CD4-positive, alpha-beta T cell (primary cell): ENCODE measurements around the gene SCAI. TPM values are rescaled to one million over a fixed set of nuclear protein-coding genes. Genes with fewer than 3 reads are reported as not detected.

ENCODE experiments used
- ATAC-seq: fragments of 200-7000 bp; cut with Tn5 transposase; one replicate; pipeline ENCODE4 v1.10.0; 2022; ENCODE audit warnings: mild to moderate bottlenecking; ENCODE audit not compliant: poor library complexity
- CTCF ChIA-PET: fragments of 350-600 bp; sonication (Branson Sonifier 250); formaldehyde crosslinking; loops from one replicate; lab custom pipeline; 2021; ENCODE audit warnings: antibody characterized with exemption, inconsistent platforms; lab: Charles Lee
- POLR2A ChIA-PET: fragments of 350-600 bp; sonication (Branson Sonifier 250); formaldehyde crosslinking; loops from one replicate; lab custom pipeline; 2021; ENCODE audit warnings: antibody characterized with exemption, inconsistent platforms; lab: Charles Lee
- DNase-seq, 14 experiments: peaks; one replicate each; pipeline ENCODE4 v3.0.0-alpha.2; 2013 to 2020; ENCODE audit warnings: mixed read lengths in 2 of 14
- H3K27ac ChIP-seq, 2 donors: one replicate each; pipeline versions ENCODE4 v1.5.1 to v1.7.0; 2013; ENCODE audit warnings: low read length in 2 of 2, low read depth in 1 of 2, mild to moderate bottlenecking in 1 of 2
- H3K27me3 ChIP-seq, 2 experiments: 1 replicate in 1 of 2; 2 replicates in 1 of 2; pipeline versions ENCODE4 v1.6.1 to v1.7.0; 2013; ENCODE audit warnings: low read length in 2 of 2, control low read depth in 1 of 2, mild to moderate bottlenecking in 1 of 2, moderate library complexity in 1 of 2; ENCODE audit not compliant: insufficient read depth in 2 of 2, control insufficient read depth in 1 of 2
- H3K36me3 ChIP-seq: one replicate; pipeline ENCODE4 v1.6.1; 2013; ENCODE audit warnings: low read length, control low read depth; ENCODE audit not compliant: insufficient read depth
- H3K4me1 ChIP-seq: one replicate; pipeline ENCODE4 v1.6.1; 2013; ENCODE audit warnings: low read length, control low read depth; ENCODE audit not compliant: insufficient read depth
- H3K4me3 ChIP-seq: one replicate; pipeline ENCODE4 v1.5.1; 2013; ENCODE audit warnings: mild to moderate bottlenecking, low read length, moderate library complexity
- H3K9me3 ChIP-seq, 2 experiments: 1 replicate in 1 of 2; 2 replicates in 1 of 2; pipeline versions ENCODE4 v1.6.1 to v1.7.0; 2013; ENCODE audit warnings: low read length in 2 of 2, mild to moderate bottlenecking in 2 of 2, control low read depth in 1 of 2, moderate library complexity in 1 of 2; ENCODE audit not compliant: control insufficient read depth in 1 of 2, insufficient read depth in 1 of 2
- H3K27ac Mint-ChIP-seq: one replicate; pipeline ENCODE4 v1.8.0; 2020; ENCODE audit warnings: mixed read lengths
- H3K27me3 Mint-ChIP-seq: one replicate; pipeline ENCODE4 v1.8.0; 2021; ENCODE audit warnings: mixed read lengths
- H3K36me3 Mint-ChIP-seq: one replicate; pipeline ENCODE4 v1.8.0; 2021; ENCODE audit warnings: low read depth, mixed read lengths
- H3K4me1 Mint-ChIP-seq: one replicate; pipeline ENCODE4 v1.8.0; 2021; ENCODE audit warnings: low read depth, mixed read lengths
- H3K4me3 Mint-ChIP-seq: one replicate; pipeline ENCODE4 v1.8.0; 2020; ENCODE audit warnings: mild to moderate bottlenecking, mixed read lengths
- H3K9me3 Mint-ChIP-seq: one replicate; pipeline ENCODE4 v1.8.0; 2020; ENCODE audit warnings: mixed read lengths
- CTCF ChIP-seq: fragments of 200-600 bp; IDR thresholded peaks from one replicate; pipeline ENCODE4 v1.8.0; 2022; ENCODE audit warnings: antibody characterized with exemption, mild to moderate bottlenecking
- intact Hi-C, 2 experiments: fragments of 100-400 bp; cut with DNase I in 1 of 2; cut with micrococcal nuclease in 1 of 2; formaldehyde crosslinking; loops; one replicate each; pipeline versions ENCODE4 v1.15.1 to v1.9.0; 2023 to 2025; cut with DNase I, micrococcal nuclease
- total RNA-seq, 174 experiments: library from RNA in 2 of 174; stranded (reverse) in 2 of 174; gene quantifications; one replicate each; pipeline ENCODE4 v1.2.3 and lab custom pipeline; 2021 to 2026

The SCAI gene
- total RNA-seq, 2 experiments from 2014 or later: 11.6 to 13.4 TPM

GRCh38 chr9:125079931-125080330, 63.4 kb downstream of the SCAI start:
- H3K9me3 Mint-ChIP-seq: peaks cover 6% of the 10 kb centered on the region
- no peak for ATAC-seq
- peaks cover 54% of the 10 kb centered on the region for H3K36me3 Mint-ChIP-seq
- no peak overlapping the region for H3K27ac ChIP-seq
- intact Hi-C loops: no loop called here
- CTCF ChIA-PET: no interaction called here
- no peaks in the 10 kb centered on the region for H3K27me3 ChIP-seq
- no peaks in the 10 kb centered on the region for H3K36me3 ChIP-seq
- peaks cover 21 to 22% of the 10 kb centered on the region in 2 experiments for H3K9me3 ChIP-seq
- DNase-seq: no peak
- H3K4me1 Mint-ChIP-seq: peaks cover 5% of the 10 kb centered on the region
- POLR2A ChIA-PET: no interaction called here
- TF ChIP-seq CTCF: no peak
- H3K4me1 ChIP-seq: no peaks in the 10 kb centered on the region
- H3K4me3 Mint-ChIP-seq: no peak overlapping the region
- no peak overlapping the region for H3K4me3 ChIP-seq
- no peak overlapping the region for H3K27ac Mint-ChIP-seq
- H3K27me3 Mint-ChIP-seq: no peaks in the 10 kb centered on the region

GRCh38 chr9:125075997-125076396, 67.3 kb downstream of the SCAI start:
- Mint-ChIP-seq H3K36me3 (peaks cover 31% of the 10 kb centered on the region), H3K4me3 (no peak overlapping the region), H3K4me1 (peaks cover 11% of the 10 kb centered on the region), H3K27me3 (no peaks in the 10 kb centered on the region), H3K9me3 (peaks cover 2% of the 10 kb centered on the region), H3K27ac (no peak overlapping the region)
- peaks cover 2% of the 10 kb centered on the region for H3K36me3 ChIP-seq
- H3K4me3 ChIP-seq: no peak overlapping the region
- DNase-seq (no peak), ATAC-seq (no peak)
- H3K9me3 ChIP-seq: peaks cover 0 to 4% of the 10 kb centered on the region in 2 experiments
- no peaks in the 10 kb centered on the region for H3K4me1 ChIP-seq
- ChIA-PET POLR2A (no interaction called here), CTCF (no interaction called here)
- H3K27ac ChIP-seq: no peak overlapping the region
- intact Hi-C loops: no loop called here
- no peak for TF ChIP-seq CTCF
- H3K27me3 ChIP-seq: no peaks in the 10 kb centered on the region

GRCh38 chr9:125074976-125075375, 68.4 kb downstream of the SCAI start:
- no peak for DNase-seq
- no peaks in the 10 kb centered on the region for H3K4me1 ChIP-seq
- no peak overlapping the region for H3K27ac ChIP-seq
- Mint-ChIP-seq H3K4me1 (peaks cover 7% of the 10 kb centered on the region), H3K36me3 (peaks cover 22% of the 10 kb centered on the region), H3K4me3 (no peak overlapping the region), H3K27me3 (no peaks in the 10 kb centered on the region), H3K27ac (no peak overlapping the region), H3K9me3 (no peaks in the 10 kb centered on the region)
- no peaks in the 10 kb centered on the region for H3K9me3 ChIP-seq
- TF ChIP-seq CTCF: no peak
- ChIA-PET CTCF (no interaction called here), POLR2A (no interaction called here)
- H3K4me3 ChIP-seq: no peak overlapping the region
- ATAC-seq: no peak
- intact Hi-C loops: no loop called here
- no peaks in the 10 kb centered on the region for H3K27me3 ChIP-seq
- H3K36me3 ChIP-seq: peaks cover 2% of the 10 kb centered on the region
